Frontal cortex (tissue), 4 donors: ENCODE results near the gene GTF2A1. TPM values are rescaled to one million over a fixed set of nuclear protein-coding genes. Genes with fewer than 3 reads are reported as not detected.
"Not testable (repeated sequence)": the region's sequence is repeated elsewhere in the genome, so short reads cannot be mapped to it uniquely, and the experiment has no call there.

ENCODE experiments used
- DNase-seq, 2 donors: peaks; one replicate each; pipeline ENCODE4 v3.0.0; 2012; ENCODE audit warnings: low spot score in 2 of 2
- FAIRE-seq: peaks from 2 replicates; lab custom pipeline; 2012; peaks lifted over from hg19 to GRCh38; lab: Jason Lieb, UNC
- total RNA-seq: library from RNA; depleted of rRNA; stranded (reverse); fragments of >200 nt; gene quantifications from one replicate; pipeline ENCODE4 v1.2.3, GENCODE V29; 2014
- donor health status: control.
- donor health status: control.
- donor health status: control.

GTF2A1 gene
- total RNA-seq, 1 donor from 2014 or later, result 63.2 TPM

DNA sequence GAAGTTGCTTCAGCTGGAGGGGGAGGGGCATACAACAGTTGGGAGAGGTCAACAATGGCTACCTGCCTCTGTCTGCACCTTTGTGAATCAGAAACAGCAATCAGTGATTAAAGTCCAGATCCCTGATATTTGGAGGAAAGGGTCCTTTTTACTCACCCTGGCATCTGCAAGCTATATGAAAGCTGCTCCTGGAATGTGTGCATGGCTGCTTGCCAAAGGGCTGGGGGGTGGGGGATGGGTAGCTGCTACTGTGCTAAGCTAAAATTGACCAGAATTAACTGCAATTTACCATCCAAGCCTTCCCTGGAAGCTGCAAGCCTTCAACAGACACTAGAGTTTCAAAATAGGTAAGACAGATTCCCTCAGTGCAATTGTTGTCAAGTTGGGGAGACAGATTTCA is 13.5 kb upstream of the GTF2A1 start:
- no peak for FAIRE-seq
- no peak for DNase-seq

GRCh38 chr14:81233615-81234014 is 12.9 kb upstream of the GTF2A1 start:
- FAIRE-seq (no peak), DNase-seq (no peak)

GRCh38 chr14:81231540-81231939 is 10.8 kb upstream of the GTF2A1 start:
- DNase-seq (no peak), FAIRE-seq (no peak)

- DNase-seq (no peak), FAIRE-seq (no peak)
These were observed 3.5 kb upstream of the GTF2A1 start for GRCh38 chr14:81224222-81224621.

DNA sequence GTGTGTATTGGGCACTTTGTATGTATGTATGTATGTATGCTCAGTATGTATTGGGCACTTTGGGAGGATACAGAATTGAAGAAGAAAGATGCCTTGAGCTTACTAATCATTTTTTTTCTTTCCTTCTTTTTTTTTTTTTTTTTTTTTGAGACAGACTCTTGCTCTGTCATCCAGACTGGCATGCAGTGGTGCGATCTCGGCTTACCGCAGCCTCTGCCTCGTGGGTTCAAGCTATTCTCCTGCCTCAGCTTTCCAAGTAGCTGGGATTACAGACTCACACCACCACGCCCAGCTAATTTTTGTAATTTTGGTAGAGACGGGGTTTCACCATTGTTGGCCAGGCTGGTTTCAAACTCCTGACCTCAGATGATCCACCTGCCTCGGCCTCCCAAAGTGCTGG is 3.0 kb upstream of the GTF2A1 start:
- not testable (repeated sequence) for FAIRE-seq

DNA sequence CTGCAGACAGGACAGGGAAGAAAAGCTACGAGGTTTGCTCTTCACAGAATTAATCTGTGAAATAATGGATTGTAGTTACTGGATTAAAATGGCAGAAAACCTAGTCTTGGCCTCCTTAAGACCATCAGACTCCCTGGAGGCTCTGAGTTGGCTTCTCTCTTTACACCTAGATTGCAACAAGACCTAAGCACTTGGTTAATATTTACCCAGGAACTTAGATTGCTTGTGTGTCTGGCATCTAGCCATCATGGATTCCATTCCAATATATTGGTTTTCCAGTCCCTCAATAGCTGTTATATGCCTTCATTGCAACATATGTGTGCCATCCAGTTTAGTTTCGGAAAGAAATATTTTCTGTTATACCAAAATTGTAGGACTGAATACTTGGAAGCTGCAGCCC is 1.9 kb upstream of the GTF2A1 start:
- FAIRE-seq, result no peak
- DNase-seq, result no peak

More for the DNA sequence above, 3.0 kb upstream of the GTF2A1 start:
- DNase-seq, result not testable (repeated sequence)

GRCh38 chr14:81222126-81222525 is 1.4 kb upstream of the GTF2A1 start:
- DNase-seq (no peak), FAIRE-seq (no peak)

GRCh38 chr14:81221579-81222102 is 882 bp upstream of the GTF2A1 start:
- DNase-seq (no peak), FAIRE-seq (no peak)

- FAIRE-seq (no peak), DNase-seq (no peak)
These were observed 254 bp downstream of the GTF2A1 start for GRCh38 chr14:81220580-81220829.

DNA sequence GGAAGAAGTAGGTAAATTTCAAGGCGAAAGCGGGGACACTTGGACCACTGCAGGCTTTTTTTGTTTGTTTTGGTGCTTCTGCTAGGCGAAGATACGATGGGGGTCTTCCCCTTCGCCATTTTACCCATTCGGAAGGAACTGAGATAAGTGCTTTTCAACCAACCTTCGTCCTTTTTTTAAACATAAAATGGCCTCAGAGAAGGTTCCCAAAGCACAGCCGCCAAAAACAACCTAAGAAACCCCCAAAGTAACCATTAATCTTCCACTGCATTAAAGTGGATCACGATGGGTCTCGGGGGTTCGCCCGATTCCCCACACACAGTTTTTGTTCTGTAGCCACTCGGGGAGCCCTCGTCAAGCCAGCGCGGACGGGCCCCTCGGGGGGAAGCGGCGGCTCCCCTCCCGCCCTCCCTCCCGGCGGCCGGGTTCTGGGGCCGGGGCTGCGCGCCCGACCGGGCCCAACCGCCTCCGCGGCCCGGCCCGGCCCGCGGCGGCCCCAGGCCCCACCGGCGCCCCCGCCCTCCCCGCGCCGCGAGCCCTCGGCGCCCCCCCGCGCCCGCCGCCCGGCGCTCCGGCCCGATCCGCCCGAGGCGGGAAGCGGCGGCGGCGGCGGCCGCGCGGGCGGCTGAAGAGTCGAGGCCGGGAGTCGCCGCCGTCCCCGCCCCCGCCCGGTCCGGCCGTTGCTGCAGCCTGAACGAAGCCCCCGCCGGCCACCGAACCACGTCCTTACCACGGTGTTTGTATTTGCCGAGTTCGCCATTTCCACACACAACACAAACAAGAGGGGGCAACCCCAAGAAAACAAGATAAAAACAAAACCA is 790 bp downstream of the GTF2A1 start:
- DNase-seq (peak; percentile 30 to 67), FAIRE-seq (no peak)

DNA sequence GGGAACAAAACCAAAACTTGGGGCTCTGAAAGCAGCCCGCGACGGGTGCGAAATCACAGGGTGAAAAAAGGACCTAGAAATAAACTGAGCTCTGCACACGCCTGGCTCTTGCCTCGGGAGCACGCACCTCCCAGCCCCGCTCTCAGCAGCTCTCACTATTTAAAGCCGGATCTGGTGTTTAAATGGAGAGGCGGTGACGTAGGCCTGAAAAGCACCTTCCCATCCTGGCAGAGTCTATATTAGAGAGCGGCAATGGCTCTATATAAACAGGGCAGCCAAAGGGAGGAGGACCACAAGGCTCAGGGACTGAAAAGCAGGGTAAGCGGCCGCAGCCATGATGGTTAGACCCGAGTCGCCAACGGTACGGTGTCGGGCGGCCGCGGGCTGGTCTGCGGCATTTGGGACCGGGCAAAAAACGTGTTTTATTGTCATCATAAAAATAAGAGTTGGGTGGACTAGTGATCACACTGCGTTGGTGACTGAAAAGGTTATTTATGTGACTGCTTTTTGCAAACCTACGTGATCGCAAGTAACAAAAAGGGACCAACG is 1.5 kb downstream of the GTF2A1 start:
- FAIRE-seq (no peak), DNase-seq (peak; percentile 60 to 77)

GRCh38 chr14:81211844-81212243 is 8.9 kb downstream of the GTF2A1 start:
- no peak for DNase-seq
- FAIRE-seq, result peak; percentile 30

GRCh38 chr14:81209167-81209836 is 11.5 kb downstream of the GTF2A1 start:
- FAIRE-seq (no peak), DNase-seq (no peak)

GRCh38 chr14:81208489-81208888 is 12.3 kb downstream of the GTF2A1 start:
- no peak for FAIRE-seq
- no peak for DNase-seq

DNA sequence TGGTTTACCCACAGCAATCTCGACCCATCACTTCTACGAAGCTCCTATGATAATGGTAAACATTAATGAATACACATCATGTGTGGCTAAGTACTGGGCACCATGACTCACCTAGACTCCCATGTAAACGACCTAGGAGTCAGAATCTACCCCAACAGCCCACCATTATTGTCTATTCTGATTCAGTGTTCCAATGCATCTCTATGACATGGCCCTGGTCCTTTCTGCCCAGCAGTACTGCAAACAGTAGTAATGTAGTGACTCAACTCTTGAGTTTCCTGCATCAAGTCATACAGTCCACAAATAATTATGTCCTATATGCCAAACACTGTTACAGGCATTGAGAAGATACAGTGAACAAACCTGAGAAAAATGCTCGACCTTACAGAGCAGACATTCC is 14.6 kb downstream of the GTF2A1 start:
- FAIRE-seq, result no peak
- no peak for DNase-seq

DNA sequence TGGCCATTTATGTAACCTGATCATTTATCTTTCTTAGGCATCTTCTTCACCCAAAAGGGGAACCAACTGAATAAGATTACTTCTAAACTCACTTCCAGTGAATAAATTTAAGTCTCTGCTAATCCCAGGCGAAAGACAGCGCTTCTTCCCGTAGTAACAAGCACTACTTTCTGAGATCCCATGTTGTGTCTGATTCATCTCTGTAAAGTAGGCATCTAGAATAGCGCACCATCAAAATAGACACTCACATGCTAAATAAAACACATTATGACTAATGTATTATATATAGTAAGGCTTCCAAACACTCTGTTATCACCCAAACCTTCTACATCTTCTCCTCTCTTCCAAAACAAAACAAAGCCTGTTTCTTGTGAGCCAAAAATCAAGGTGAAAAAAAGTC is 15.1 kb downstream of the GTF2A1 start:
- FAIRE-seq (no peak), DNase-seq (peak in 1 of 2 donors; percentile 11)

- FAIRE-seq (no peak), DNase-seq (no peak)
These were observed 20.7 kb downstream of the GTF2A1 start for GRCh38 chr14:81200054-81200453.

- DNase-seq, result no peak
- FAIRE-seq, result no peak
These were observed 21.7 kb downstream of the GTF2A1 start for GRCh38 chr14:81199084-81199483.

DNA sequence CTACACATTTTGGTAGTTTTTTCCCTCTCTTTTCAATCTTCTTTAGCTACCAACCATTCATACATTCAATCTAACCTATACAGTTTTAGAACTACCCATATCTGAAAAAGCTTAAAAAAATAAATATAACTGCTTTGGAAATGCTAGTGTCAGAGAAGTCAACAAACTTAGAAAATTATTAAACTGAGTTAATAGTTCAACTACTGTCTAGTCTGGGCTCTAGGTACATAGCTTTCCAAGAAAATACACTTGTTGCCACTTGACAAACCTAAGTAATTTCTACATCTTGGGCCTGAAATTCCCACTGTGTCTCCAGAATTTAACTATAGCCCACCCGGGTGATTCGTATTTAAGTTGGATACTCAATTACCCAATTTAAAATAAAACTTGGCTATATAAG is 22.1 kb downstream of the GTF2A1 start:
- DNase-seq (no peak), FAIRE-seq (no peak)

- no peak for DNase-seq
- FAIRE-seq, result no peak
These were observed 26.7 kb downstream of the GTF2A1 start for GRCh38 chr14:81193924-81194633.

DNA sequence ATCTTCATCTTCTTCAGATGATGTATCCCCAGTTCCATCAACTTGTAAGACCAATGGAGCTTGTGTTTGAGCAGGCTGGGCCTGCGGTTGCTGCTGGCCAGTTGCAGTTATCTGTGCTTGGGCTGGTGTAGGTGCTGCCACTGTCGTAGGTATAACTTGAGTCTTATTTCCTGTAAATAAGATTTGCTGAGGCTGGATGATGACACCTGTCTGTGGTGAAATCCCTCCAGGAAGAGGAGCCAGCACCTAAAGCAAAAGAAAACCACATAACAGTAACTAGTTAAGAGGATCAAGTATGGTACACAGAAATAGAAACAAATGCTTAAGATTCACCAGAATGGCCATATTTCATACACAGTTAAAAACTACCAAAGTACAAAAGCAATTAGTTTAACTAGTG is 28.2 kb downstream of the GTF2A1 start:
- DNase-seq (no peak), FAIRE-seq (no peak)
